ENCODE measurements around the gene TBX1. TPM values are rescaled to one million over a fixed set of nuclear protein-coding genes. Genes with fewer than 3 reads are reported as not detected.

TBX1 gene
- total RNA-seq, 1 experiment from 2014 or later: 12.8 TPM

- Mint-ChIP-seq H3K4me1 (peaks cover 21% of the 10 kb centered on the region), H3K4me3 (peak within 1 kb of the TSS; percentile 55), H3K27ac (no peak within 1 kb of the TSS), H3K27me3 (ENCODE audit: low read depth) (peaks cover 90% of the 10 kb centered on the region), H3K9me3 (no peaks in the 10 kb centered on the region), H3K36me3 (peaks cover 10% of the 10 kb centered on the region)
- ATAC-seq (peak; percentile 34), DNase-seq (ENCODE audit: low spot score) (peak; percentile 54)
- no peak for TF ChIP-seq USF1 (CRISPR knock-in tag; IDR thresholded peaks at IDR 0.05)
- peak; percentile 55 for TF ChIP-seq MAX (CRISPR knock-in tag; IDR thresholded peaks at IDR 0.05)
- TF ChIP-seq ZBTB21 (CRISPR knock-in tag; IDR thresholded peaks at IDR 0.05; ENCODE audit: borderline replicate concordance): no peak
- 0 out of 2 replicates have a peak, but pooled peaks have one; percentile 12 for TF ChIP-seq TEAD1 (CRISPR knock-in tag; IDR thresholded peaks at IDR 0.05)
- TF ChIP-seq ZSCAN18 (CRISPR knock-in tag; IDR thresholded peaks at IDR 0.05): no peak
- TF ChIP-seq ZNF121 (CRISPR knock-in tag; IDR thresholded peaks at IDR 0.05): no peak
- no peak for TF ChIP-seq E2F5 (CRISPR knock-in tag; IDR thresholded peaks at IDR 0.05)
- no peak for TF ChIP-seq STAT6 (CRISPR knock-in tag; conservative IDR thresholded peaks at IDR 0.05; ENCODE audit: low read depth)
- no peak for TF ChIP-seq USF2 (CRISPR knock-in tag; IDR thresholded peaks at IDR 0.05)
- TF ChIP-seq NR3C1 (CRISPR knock-in tag; conservative IDR thresholded peaks at IDR 0.05; ENCODE audit: low read depth): no peak
- no peak for TF ChIP-seq ZNF317 (CRISPR knock-in tag; IDR thresholded peaks at IDR 0.05; ENCODE audit: borderline replicate concordance, low read depth)
- TF ChIP-seq AR (CRISPR knock-in tag; IDR thresholded peaks at IDR 0.05): no peak
- TF ChIP-seq ZNF416 (CRISPR knock-in tag; IDR thresholded peaks at IDR 0.05): no peak
- 0 out of 2 replicates have a peak, but pooled peaks have one; percentile 17 for TF ChIP-seq SP1 (CRISPR knock-in tag; conservative IDR thresholded peaks at IDR 0.05)
- no peak for TF ChIP-seq SMAD4 (CRISPR knock-in tag; IDR thresholded peaks at IDR 0.05)
- no peak for TF ChIP-seq SOX15 (CRISPR knock-in tag; IDR thresholded peaks at IDR 0.05)
- TF ChIP-seq HMGXB4 (CRISPR knock-in tag; IDR thresholded peaks at IDR 0.05): 0 out of 2 replicates have a peak, but pooled peaks have one; percentile 53
- TF ChIP-seq ZNF671 (CRISPR knock-in tag; IDR thresholded peaks at IDR 0.05): no peak
- peak; percentile 49; the same call in 1 of the 2 replicates for TF ChIP-seq IRF1 (CRISPR knock-in tag; IDR thresholded peaks at IDR 0.05)
- ChIA-PET CTCF (interaction anchor here (0.6 to 5.5 kb wide), 44 partner anchors 7 to 240 kb away, joined by 3 to 57 read pairs (median 4); no protein-coding TSS in a partner anchor), POLR2A (interaction anchor here (0.6 kb wide), 1 partner anchor 390 kb away, joined by 3 read pairs; no protein-coding TSS in a partner anchor)
Observed at GRCh38 chr22:19723232-19723982, 37.2 kb upstream of the TBX1 start, which contains the start of gene GP1BB. GP1BB (plus strand) TSS chr22:19723539; CDS start chr22:19723570, 31 bp downstream.

Data from WTC11 (cell line).